ENCODE data around the gene ROBO1.

Gene ROBO1

GRCh38 chr3:79414806-79415205 lies 353.0 kb downstream of the ROBO1 start:
- Histone ChIP-seq H3K36me3 (ENCODE audit: insufficient read depth) (no peaks in the 10 kb centered on the region), H3K4me2 (no peak overlapping the region)

GRCh38 chr3:79414035-79414434 lies 353.8 kb downstream of the ROBO1 start:
- no peak overlapping the region for H3K4me3 ChIP-seq (IDR thresholded peaks at IDR 0.05; ENCODE audit: insufficient read depth, low read depth, low read length)
- no peaks in the 10 kb centered on the region for H3K36me3 ChIP-seq (ENCODE audit: insufficient read depth)
- no peak for TF ChIP-seq CTCF (conservative IDR thresholded peaks at IDR 0.05; ENCODE audit: low read depth, low read length)
- no peak overlapping the region for H3K9ac ChIP-seq
- H2AFZ ChIP-seq (ENCODE audit: low read depth), result no peak overlapping the region
- H3K27ac ChIP-seq, result no peak overlapping the region
- no peaks in the 10 kb centered on the region for H3K27me3 ChIP-seq (ENCODE audit: insufficient read depth, low read depth)
- H3K4me2 ChIP-seq, result no peak overlapping the region
- H3K4me1 ChIP-seq (ENCODE audit: low read depth, poor library complexity, severe bottlenecking), result no peaks in the 10 kb centered on the region
- no peaks in the 10 kb centered on the region for H3K79me2 ChIP-seq (ENCODE audit: insufficient read depth, low read depth)
- H4K20me1 ChIP-seq (ENCODE audit: insufficient read depth), result no peaks in the 10 kb centered on the region

More at GRCh38 chr3:79414806-79415205, 353.0 kb downstream of the ROBO1 start:
- H3K4me1 ChIP-seq (ENCODE audit: low read depth, poor library complexity, severe bottlenecking), result no peaks in the 10 kb centered on the region
- no peak overlapping the region for H3K4me3 ChIP-seq (IDR thresholded peaks at IDR 0.05; ENCODE audit: insufficient read depth, low read depth, low read length)
- H3K9ac ChIP-seq, result no peak overlapping the region
- no peaks in the 10 kb centered on the region for H3K27me3 ChIP-seq (ENCODE audit: insufficient read depth, low read depth)
- no peaks in the 10 kb centered on the region for H4K20me1 ChIP-seq (ENCODE audit: insufficient read depth)
- H3K79me2 ChIP-seq (ENCODE audit: insufficient read depth, low read depth), result no peaks in the 10 kb centered on the region
- no peak overlapping the region for H2AFZ ChIP-seq (ENCODE audit: low read depth)
- no peak overlapping the region for H3K27ac ChIP-seq
- no peak for TF ChIP-seq CTCF (conservative IDR thresholded peaks at IDR 0.05; ENCODE audit: low read depth, low read length)

- Histone ChIP-seq H3K4me2 (no peak overlapping the region), H4K20me1 (ENCODE audit: insufficient read depth) (no peaks in the 10 kb centered on the region), H3K9ac (no peak overlapping the region), H3K4me3 (IDR thresholded peaks at IDR 0.05; ENCODE audit: insufficient read depth, low read depth, low read length) (no peak overlapping the region), H3K4me1 (ENCODE audit: low read depth, poor library complexity, severe bottlenecking) (no peaks in the 10 kb centered on the region), H3K27me3 (ENCODE audit: insufficient read depth, low read depth) (no peaks in the 10 kb centered on the region), H3K79me2 (ENCODE audit: insufficient read depth, low read depth) (no peaks in the 10 kb centered on the region), H3K36me3 (ENCODE audit: insufficient read depth) (no peaks in the 10 kb centered on the region), H2AFZ (ENCODE audit: low read depth) (no peak overlapping the region), H3K27ac (no peak overlapping the region)
- no peak for TF ChIP-seq CTCF (conservative IDR thresholded peaks at IDR 0.05; ENCODE audit: low read depth, low read length)
These were observed 355.3 kb downstream of the ROBO1 start for GRCh38 chr3:79412537-79412936.

GRCh38 chr3:79410617-79411016 lies 357.2 kb downstream of the ROBO1 start:
- TF ChIP-seq CTCF (conservative IDR thresholded peaks at IDR 0.05; ENCODE audit: low read depth, low read length), result no peak
- Histone ChIP-seq H2AFZ (ENCODE audit: low read depth) (no peak overlapping the region), H3K9ac (no peak overlapping the region), H3K4me2 (no peak overlapping the region), H3K27me3 (ENCODE audit: insufficient read depth, low read depth) (no peaks in the 10 kb centered on the region), H3K36me3 (ENCODE audit: insufficient read depth) (no peaks in the 10 kb centered on the region), H3K4me3 (IDR thresholded peaks at IDR 0.05; ENCODE audit: insufficient read depth, low read depth, low read length) (no peak overlapping the region), H4K20me1 (ENCODE audit: insufficient read depth) (no peaks in the 10 kb centered on the region), H3K79me2 (ENCODE audit: insufficient read depth, low read depth) (no peaks in the 10 kb centered on the region), H3K27ac (no peak overlapping the region), H3K4me1 (ENCODE audit: low read depth, poor library complexity, severe bottlenecking) (no peaks in the 10 kb centered on the region)
